Ishikawa (cell line): ENCODE results near the gene ACSM6.

Experiments
- CREB1 ChIP-seq: IDR thresholded peaks from 2 replicates; pipeline ENCODE4 v1.6.1; 2012; ENCODE audit warnings: low read depth
- NFIC ChIP-seq: IDR thresholded peaks from 2 replicates; pipeline ENCODE4 v1.6.1; 2012
- RAD21 ChIP-seq: IDR thresholded peaks from 2 replicates; pipeline ENCODE4 v1.6.1; 2012; ENCODE audit warnings: low read depth
- TF ChIP-seq, protein P1 (sequence below): IDR thresholded peaks from 2 replicates; pipeline ENCODE4 v1.6.1; 2012; ENCODE audit warnings: low read depth, mild to moderate bottlenecking
- TF ChIP-seq, protein P2 (sequence below): IDR thresholded peaks from 2 replicates; pipeline ENCODE4 v1.6.1; 2012

- TF ChIP-seq RAD21: no peak
- TF ChIP-seq, protein P1, sequence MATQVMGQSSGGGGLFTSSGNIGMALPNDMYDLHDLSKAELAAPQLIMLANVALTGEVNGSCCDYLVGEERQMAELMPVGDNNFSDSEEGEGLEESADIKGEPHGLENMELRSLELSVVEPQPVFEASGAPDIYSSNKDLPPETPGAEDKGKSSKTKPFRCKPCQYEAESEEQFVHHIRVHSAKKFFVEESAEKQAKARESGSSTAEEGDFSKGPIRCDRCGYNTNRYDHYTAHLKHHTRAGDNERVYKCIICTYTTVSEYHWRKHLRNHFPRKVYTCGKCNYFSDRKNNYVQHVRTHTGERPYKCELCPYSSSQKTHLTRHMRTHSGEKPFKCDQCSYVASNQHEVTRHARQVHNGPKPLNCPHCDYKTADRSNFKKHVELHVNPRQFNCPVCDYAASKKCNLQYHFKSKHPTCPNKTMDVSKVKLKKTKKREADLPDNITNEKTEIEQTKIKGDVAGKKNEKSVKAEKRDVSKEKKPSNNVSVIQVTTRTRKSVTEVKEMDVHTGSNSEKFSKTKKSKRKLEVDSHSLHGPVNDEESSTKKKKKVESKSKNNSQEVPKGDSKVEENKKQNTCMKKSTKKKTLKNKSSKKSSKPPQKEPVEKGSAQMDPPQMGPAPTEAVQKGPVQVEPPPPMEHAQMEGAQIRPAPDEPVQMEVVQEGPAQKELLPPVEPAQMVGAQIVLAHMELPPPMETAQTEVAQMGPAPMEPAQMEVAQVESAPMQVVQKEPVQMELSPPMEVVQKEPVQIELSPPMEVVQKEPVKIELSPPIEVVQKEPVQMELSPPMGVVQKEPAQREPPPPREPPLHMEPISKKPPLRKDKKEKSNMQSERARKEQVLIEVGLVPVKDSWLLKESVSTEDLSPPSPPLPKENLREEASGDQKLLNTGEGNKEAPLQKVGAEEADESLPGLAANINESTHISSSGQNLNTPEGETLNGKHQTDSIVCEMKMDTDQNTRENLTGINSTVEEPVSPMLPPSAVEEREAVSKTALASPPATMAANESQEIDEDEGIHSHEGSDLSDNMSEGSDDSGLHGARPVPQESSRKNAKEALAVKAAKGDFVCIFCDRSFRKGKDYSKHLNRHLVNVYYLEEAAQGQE: no peak
- TF ChIP-seq, protein P2, sequence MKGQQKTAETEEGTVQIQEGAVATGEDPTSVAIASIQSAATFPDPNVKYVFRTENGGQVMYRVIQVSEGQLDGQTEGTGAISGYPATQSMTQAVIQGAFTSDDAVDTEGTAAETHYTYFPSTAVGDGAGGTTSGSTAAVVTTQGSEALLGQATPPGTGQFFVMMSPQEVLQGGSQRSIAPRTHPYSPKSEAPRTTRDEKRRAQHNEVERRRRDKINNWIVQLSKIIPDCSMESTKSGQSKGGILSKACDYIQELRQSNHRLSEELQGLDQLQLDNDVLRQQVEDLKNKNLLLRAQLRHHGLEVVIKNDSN: no peak
- TF ChIP-seq NFIC: no peak
- TF ChIP-seq CREB1: no peak
Observed at GRCh38 chr10:95193944-95194343, at the start of gene ACSM6.
